Panc1 (cell line): Measurements from ENCODE around the gene TRAF3IP3. TPM values are rescaled to one million over a fixed set of nuclear protein-coding genes. Genes with fewer than 3 reads are reported as not detected.

Experiments
- ATAC-seq: fragments of 200-7000 bp; cut with Tn5 transposase; 2 replicates; pipeline ENCODE4 v1.9.1; 2020; ENCODE audit warnings: mild to moderate bottlenecking, moderate library complexity
- BruUV-seq: library from RNA; stranded (reverse); fragments of 400-500 nt; replicated peaks from 2 replicates; lab custom pipeline; 2021; lab: Mats Ljungman, UMichigan
- CTCF ChIA-PET: fragments of 300-600 bp; sonication (Branson Sonifier 250); formaldehyde crosslinking; loops from one replicate; lab custom pipeline; 2022; ENCODE audit warnings: antibody characterized with exemption; lab: Charles Lee
- POLR2A ChIA-PET: fragments of 300-600 bp; sonication (Branson Sonifier 250); formaldehyde crosslinking; loops from one replicate; lab custom pipeline; 2022; ENCODE audit warnings: antibody characterized with exemption; lab: Charles Lee
- DNase-seq: peaks from one replicate; pipeline ENCODE4 v3.0.0-alpha.2; 2010; ENCODE audit warnings: low read depth, low spot score
- H3K27ac ChIP-seq: 2 replicates; pipeline ENCODE4 v1.5.1; 2011; ENCODE audit warnings: mild to moderate bottlenecking, low read length, inconsistent platforms
- H3K27me3 ChIP-seq: fragments of 200-500 bp; sonication (Bioruptor generic); 2 replicates; pipeline ENCODE4 v1.6.0; 2014; ENCODE audit warnings: low read length, inconsistent platforms; ENCODE audit not compliant: control insufficient read depth, insufficient read depth
- H3K36me3 ChIP-seq: fragments of 200-500 bp; sonication (Bioruptor generic); 2 replicates; pipeline ENCODE4 v1.5.1; 2014; ENCODE audit warnings: inconsistent platforms, mild to moderate bottlenecking, low read length, moderate library complexity; ENCODE audit not compliant: control insufficient read depth, insufficient read depth
- H3K4me1 ChIP-seq: 2 replicates; pipeline ENCODE4 v1.5.1; 2011; ENCODE audit warnings: inconsistent platforms, mild to moderate bottlenecking, low read length, moderate library complexity; ENCODE audit not compliant: control insufficient read depth, insufficient read depth
- H3K4me3 ChIP-seq, 2 experiments: 2 replicates each; pipeline ENCODE4 v1.5.1; 2011 to 2012; ENCODE audit warnings: low read depth in 2 of 2, low read length in 2 of 2, mild to moderate bottlenecking in 2 of 2, inconsistent platforms in 1 of 2, moderate library complexity in 1 of 2
- H3K9me3 ChIP-seq: fragments of 200-500 bp; sonication (Bioruptor generic); 2 replicates; pipeline ENCODE4 v1.5.1; 2014; ENCODE audit warnings: low read depth, mild to moderate bottlenecking, inconsistent platforms, low read length, moderate library complexity; ENCODE audit not compliant: control insufficient read depth, insufficient read depth
- CTCF ChIP-seq: fragments of 450-650 bp; IDR thresholded peaks from 2 replicates; pipeline ENCODE4 v1.5.1; 2017; ENCODE audit warnings: mild to moderate bottlenecking
- POLR2AphosphoS5 ChIP-seq: IDR thresholded peaks from 2 replicates; pipeline ENCODE4 v1.6.1; 2012; ENCODE audit warnings: mild to moderate bottlenecking, low read depth, low read length, moderate library complexity
- SIN3A ChIP-seq: IDR thresholded peaks from 2 replicates; pipeline ENCODE4 v1.6.1; 2012; ENCODE audit warnings: low read depth, mild to moderate bottlenecking, low read length, moderate library complexity, borderline replicate concordance; ENCODE audit not compliant: insufficient read depth
- TCF7L2 ChIP-seq: IDR thresholded peaks from 2 replicates; pipeline ENCODE4 v1.6.1; 2011; ENCODE audit warnings: mild to moderate bottlenecking, low read depth, low read length, inconsistent platforms
- in situ Hi-C: cut with HindIII; loops from 2 replicates; pipeline ENCODE4 v1.10.0; 2016; ENCODE audit warnings: low sequenced_read_pairs, low pct_unique_long_range_greater_than_20kb
- intact Hi-C: fragments of 100-400 bp; cut with micrococcal nuclease; formaldehyde crosslinking; loops from one replicate; pipeline ENCODE4 v1.10.0; 2022; ENCODE audit not compliant: unreplicated experiment
- total RNA-seq: library from RNA; stranded (reverse); gene quantifications from one replicate; pipeline ENCODE4 v1.2.1, GENCODE V29; 2021; ENCODE audit not compliant: unreplicated experiment
- TF ChIP-seq, protein P1 (sequence below), 2 experiments: IDR thresholded peaks; 2 replicates each; pipeline ENCODE4 v1.6.1; 2011 to 2012; ENCODE audit warnings: low read depth in 2 of 2, control low read depth in 1 of 2, low read length in 1 of 2, mild to moderate bottlenecking in 1 of 2, moderate library complexity in 1 of 2; ENCODE audit not compliant: insufficient read depth in 1 of 2

TRAF3IP3 gene
- total RNA-seq, 1 experiment from 2014 or later = 0.67 TPM

GRCh38 chr1:209805875-209806760, 50.3 kb downstream of the TRAF3IP3 start, which contains the start of gene IRF6:
IRF6 (minus strand) TSS chr1:209806142; CDS start chr1:209801413, 4,729 bp downstream.
- in situ Hi-C loops = no loop called here
- POLR2A ChIA-PET = interaction anchor here (0.6 kb wide), 2 partner anchors 11 to 1864 kb away, joined by 3 read pairs; no protein-coding TSS in a partner anchor
- Histone ChIP-seq H3K4me3 (peak within 1 kb of the TSS; percentile 36 to 51), H3K27ac (no peak within 1 kb of the TSS), H3K36me3 (no peaks in the 10 kb centered on the region), H3K9me3 (no peaks in the 10 kb centered on the region), H3K27me3 (no peaks in the 10 kb centered on the region; the same call in none of the 2 replicates), H3K4me1 (no peaks in the 10 kb centered on the region; the same call in 1 of the 2 replicates)
- BruUV-seq = no TSS peak
- intact Hi-C loops = no loop called here
- peak; percentile 83 for ATAC-seq
- CTCF ChIA-PET = no interaction called here
- no peak for DNase-seq
- TF ChIP-seq TCF7L2 (no peak), SIN3A (no peak), CTCF (no peak), POLR2AphosphoS5 (no peak)
- TF ChIP-seq, protein P1, sequence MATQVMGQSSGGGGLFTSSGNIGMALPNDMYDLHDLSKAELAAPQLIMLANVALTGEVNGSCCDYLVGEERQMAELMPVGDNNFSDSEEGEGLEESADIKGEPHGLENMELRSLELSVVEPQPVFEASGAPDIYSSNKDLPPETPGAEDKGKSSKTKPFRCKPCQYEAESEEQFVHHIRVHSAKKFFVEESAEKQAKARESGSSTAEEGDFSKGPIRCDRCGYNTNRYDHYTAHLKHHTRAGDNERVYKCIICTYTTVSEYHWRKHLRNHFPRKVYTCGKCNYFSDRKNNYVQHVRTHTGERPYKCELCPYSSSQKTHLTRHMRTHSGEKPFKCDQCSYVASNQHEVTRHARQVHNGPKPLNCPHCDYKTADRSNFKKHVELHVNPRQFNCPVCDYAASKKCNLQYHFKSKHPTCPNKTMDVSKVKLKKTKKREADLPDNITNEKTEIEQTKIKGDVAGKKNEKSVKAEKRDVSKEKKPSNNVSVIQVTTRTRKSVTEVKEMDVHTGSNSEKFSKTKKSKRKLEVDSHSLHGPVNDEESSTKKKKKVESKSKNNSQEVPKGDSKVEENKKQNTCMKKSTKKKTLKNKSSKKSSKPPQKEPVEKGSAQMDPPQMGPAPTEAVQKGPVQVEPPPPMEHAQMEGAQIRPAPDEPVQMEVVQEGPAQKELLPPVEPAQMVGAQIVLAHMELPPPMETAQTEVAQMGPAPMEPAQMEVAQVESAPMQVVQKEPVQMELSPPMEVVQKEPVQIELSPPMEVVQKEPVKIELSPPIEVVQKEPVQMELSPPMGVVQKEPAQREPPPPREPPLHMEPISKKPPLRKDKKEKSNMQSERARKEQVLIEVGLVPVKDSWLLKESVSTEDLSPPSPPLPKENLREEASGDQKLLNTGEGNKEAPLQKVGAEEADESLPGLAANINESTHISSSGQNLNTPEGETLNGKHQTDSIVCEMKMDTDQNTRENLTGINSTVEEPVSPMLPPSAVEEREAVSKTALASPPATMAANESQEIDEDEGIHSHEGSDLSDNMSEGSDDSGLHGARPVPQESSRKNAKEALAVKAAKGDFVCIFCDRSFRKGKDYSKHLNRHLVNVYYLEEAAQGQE (IDR thresholded peaks at IDR 0.05; ENCODE audit: insufficient read depth in 1 of 2, low read depth in 2 of 2, low read length in 1 of 2) = no peak

GRCh38 chr1:209807509-209807908, 51.7 kb downstream of the TRAF3IP3 start:
- no peaks in the 10 kb centered on the region; the same call in 1 of the 2 replicates for H3K4me1 ChIP-seq
- in situ Hi-C loops (no loop called here), intact Hi-C loops (no loop called here)
- ATAC-seq (no peak), DNase-seq (no peak)
- CTCF ChIA-PET = no interaction called here
- H3K27me3 ChIP-seq = no peaks in the 10 kb centered on the region; the same call in none of the 2 replicates
- H3K36me3 ChIP-seq = no peaks in the 10 kb centered on the region
- POLR2A ChIA-PET = no interaction called here
- H3K9me3 ChIP-seq = no peaks in the 10 kb centered on the region
- TF ChIP-seq TCF7L2 (no peak), CTCF (no peak), SIN3A (no peak), POLR2AphosphoS5 (no peak)
- TF ChIP-seq, protein P1 (IDR thresholded peaks at IDR 0.05; ENCODE audit: insufficient read depth in 1 of 2, low read depth in 2 of 2, low read length in 1 of 2) = no peak
- no peak overlapping the region for H3K27ac ChIP-seq
- no TSS peak for BruUV-seq
- H3K4me3 ChIP-seq = no peak overlapping the region
